ENCODE results near the gene LRRC34.

The LRRC34 gene

DNA sequence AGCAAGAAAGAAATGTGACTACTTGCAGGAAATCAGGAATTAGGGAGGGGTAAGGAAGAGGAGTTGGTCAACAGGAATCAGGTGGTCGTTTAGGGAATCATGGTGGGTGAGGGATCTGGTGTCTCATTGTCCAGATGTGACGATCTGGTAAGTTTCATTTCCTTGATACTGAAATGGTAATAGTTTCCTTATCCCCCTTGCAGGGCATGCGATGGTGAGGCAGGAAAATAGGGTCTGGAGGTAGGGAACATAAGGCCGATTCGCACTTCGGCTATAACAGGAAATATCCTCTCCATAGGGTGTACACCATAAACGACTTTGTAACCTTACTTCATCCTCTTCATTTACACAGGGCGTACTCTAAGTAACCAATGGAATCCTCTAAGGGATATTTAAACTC, 574 bp upstream of the LRRC34 start:
- DNase-seq = no peak

DNA sequence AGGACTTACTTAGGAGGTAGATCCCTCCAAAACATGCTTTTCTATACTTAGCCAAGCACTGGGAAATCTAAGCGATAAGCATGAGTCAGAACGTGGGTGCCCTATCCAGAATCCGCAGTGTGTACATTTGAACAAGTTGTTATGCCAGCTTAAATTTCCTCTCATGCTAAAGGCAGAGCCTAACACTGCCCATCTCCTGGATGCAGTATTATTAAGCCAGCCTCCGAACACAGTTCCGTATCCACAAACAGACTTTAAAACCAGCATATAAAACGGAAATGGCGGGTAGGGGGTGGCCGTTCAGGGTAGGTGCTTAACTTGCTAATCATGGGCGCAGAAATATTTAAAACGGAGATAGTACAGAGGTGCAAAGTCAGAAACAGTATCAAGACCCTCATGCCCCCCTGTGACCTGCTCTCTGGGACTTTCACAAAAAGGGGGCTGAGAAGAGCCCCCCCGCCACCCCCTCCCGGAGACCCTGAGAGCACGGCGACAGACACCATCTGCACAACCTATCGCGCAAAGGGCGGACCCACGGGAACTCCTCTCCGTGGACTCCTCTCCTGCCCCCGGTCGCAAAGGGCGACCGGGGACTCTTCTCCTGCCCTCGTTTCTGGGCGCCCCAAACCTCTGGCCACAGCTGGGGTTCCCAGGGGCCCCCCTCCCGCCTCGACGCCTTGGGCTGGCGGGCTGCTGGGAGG, 923 bp downstream of the LRRC34 start:
- DNase-seq = peak in 1 of 2 donors; percentile 4

DNA sequence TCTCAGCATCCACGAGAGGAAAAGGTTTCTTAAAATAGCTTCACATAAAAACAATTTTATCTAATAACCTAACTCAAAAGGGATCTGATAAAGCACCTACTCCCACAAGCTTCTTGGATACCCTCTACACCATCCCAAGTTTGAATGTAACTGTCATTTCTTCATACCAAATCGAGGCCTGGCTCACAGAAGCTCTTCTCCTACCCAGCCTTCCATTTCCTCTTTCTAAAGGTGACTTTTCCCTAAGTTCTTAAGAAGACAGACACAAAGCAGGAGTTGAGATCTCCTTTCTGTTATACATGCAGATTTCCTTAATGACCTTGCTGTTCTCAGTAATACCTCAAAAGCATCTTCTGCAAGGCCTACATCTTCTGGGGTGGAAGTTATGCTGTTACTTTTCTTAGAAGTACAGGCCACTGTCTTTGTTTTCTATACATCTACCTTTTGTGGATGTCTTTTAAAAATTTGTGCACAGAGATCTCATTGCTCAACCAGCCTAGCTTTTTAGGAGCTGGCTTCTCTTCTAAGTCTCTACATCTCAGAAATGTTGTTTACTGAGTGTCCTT, 3.4 kb downstream of the LRRC34 start:
- DNase-seq = no peak

DNA sequence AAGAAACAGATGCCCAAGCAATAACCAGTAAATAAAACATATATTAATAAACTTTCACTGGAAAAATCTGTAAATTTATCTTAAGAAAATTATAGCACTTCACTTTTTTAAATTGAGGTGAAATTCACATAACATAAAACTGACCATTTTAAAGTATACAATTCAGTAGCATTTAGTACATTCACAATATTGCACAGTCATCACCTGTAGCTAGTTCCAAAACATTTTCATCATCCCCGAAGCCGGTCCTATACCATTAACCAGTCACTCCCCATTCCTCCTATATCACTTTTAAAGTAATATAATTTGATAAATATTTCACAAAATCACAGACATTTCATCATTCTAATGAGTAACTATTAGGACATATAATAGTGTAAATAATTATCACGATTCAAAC, 8.0 kb downstream of the LRRC34 start:
- no peak for DNase-seq

DNA sequence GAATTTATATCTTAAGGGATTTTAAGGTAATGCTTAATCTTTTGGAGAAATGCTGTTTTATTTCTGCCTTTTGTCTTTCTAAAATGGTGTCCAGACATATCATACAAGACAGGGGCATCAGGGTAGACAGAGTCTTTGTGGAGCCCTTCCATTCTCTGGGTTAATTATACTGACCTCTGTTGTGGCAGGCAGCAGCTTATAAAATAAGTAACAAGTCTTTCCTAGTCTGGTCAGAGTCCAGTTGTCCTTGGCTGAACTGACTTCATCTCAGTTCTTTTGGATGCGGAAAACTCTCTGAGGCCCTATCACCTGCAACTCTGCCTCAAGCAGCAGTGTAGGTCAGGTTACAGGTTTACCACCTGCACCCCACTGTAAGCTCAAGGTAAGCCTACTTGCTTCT, 20.3 kb downstream of the LRRC34 start:
- no peak for DNase-seq

- DNase-seq = no peak
Observed at GRCh38 chr3:169790687-169791429, 21.8 kb downstream of the LRRC34 start.

GRCh38 chr3:169790219-169790618, 22.5 kb downstream of the LRRC34 start:
- no peak for DNase-seq

DNA sequence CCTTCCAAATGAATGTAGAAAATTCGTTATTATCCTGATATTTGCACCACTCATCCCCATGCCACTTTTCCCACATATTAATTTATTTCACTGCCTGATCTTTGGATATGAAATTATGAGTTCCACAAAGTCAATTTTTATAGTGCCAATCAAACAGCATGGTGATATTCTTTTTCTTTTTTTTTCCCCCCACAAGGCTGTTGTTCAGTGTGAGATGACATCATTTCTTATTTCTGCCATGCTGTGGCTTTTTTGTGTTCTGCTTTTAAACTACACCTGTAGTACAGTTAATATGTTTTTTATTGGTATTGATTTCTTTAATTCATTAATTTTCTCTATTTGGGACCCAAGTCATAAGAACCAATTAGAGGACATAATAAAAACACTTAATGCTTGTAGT, 24.9 kb downstream of the LRRC34 start:
- DNase-seq = no peak

- no peak for DNase-seq
Observed at GRCh38 chr3:169787120-169787519, 25.6 kb downstream of the LRRC34 start.

DNA sequence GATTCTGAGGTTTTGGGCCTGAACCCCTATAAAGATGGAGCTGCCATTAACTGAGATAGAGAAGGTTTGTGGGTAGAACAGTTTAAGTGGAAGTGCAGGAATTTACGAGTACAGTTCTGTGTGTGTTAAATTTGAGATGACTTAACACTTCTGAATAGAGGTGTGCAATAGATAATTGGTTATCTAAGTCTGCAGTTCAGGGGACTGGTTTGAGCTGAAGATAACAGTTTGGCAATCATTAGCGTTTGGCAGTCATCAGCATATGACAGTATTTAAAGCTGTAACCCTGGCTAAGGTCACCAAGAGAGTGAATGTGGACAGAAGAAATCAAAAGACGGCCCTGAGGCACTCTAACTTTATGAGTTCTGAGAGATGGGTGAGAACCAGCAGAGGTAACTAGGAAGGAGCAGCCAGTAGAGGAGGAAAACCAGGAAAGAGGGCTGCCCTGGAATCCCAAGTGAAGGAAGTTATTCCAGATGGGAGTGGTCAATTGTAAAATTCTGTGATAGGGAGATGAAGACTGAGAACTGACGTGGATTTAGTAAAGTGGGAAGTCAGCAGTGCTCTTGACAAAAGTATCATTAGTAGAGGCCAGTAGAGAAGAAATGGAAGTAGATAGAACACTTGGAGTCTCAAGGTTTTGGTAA, 31.4 kb downstream of the LRRC34 start:
- DNase-seq = no peak

DNA sequence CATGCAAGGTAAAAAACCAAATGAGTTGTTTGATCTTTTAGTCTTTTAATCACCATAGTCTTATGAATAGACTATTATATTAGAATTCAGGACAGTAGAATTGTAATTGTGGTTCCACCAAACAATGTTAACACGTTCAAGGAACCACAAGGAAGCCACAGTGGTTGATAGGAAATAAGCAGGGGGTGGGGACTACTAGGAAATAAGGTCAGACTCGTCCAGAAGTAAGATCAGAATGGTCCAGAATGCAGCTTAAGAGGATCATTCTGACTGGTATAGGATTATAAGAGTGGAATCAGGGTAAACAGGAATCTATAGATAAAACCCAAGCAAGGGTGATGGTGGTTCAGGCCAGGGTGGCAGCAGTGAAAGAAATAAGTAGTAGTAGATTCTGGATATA, 32.0 kb downstream of the LRRC34 start:
- no peak for DNase-seq

GRCh38 chr3:169777822-169778221, 34.9 kb downstream of the LRRC34 start:
- no peak for DNase-seq

GRCh38 chr3:169774186-169774585, 38.5 kb downstream of the LRRC34 start:
- DNase-seq = no peak

- DNase-seq = peak; percentile 90 to 91
Observed at GRCh38 chr3:169772897-169773816, 39.5 kb downstream of the LRRC34 start, which contains the start of gene MYNN. Gene MYNN, plus strand, starts transcription at chr3:169773396. Its CDS starts 900 bp downstream, at chr3:169774296.

- DNase-seq = peak in 1 of 2 donors; percentile 62
Observed at GRCh38 chr3:169772305-169772896, 40.3 kb downstream of the LRRC34 start.

DNA sequence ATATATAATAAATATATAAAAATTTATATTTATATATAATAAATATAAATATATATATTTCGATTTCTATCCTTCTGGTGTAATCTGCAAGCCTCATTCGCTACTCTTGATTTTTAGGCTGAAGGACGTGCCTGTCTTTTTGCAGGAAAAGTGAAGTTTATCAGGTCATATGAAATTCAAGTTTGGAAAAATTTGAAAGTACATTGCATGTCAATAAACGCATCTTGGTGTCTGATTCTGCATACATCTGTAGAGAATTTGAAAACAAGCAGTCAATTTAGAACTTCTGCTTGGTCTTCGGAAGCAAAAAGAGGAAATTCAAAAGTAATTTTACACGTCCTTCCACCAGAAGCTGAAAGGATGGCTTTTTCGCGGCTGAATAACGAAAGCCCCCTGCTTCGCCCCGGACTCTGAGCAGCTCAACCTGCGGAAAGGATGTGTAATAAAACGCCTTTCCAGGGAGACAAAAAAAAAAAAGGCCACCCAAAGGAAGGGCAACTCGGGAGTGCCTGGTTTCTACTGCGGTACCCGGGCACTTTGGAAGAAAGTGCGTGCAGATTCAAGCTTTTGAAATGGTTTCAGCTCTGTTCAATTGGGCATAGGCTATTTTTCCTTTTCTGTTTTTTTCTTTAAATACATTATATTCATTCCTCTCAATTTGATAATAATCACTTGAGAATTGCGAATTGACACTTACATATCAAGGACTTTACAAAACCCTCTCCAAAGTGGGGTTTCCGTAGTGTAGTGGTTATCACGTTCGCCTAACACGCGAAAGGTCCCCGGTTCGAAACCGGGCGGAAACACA, 41.0 kb downstream of the LRRC34 start:
- DNase-seq = peak; percentile 59 to 69

GRCh38 chr3:169769287-169770181, 43.2 kb downstream of the LRRC34 start, which contains the start of gene ACTRT3:
Gene ACTRT3, minus strand, starts transcription at chr3:169769561. Its CDS starts 41 bp downstream, at chr3:169769520.
- DNase-seq = peak; percentile 54 to 63

DNA sequence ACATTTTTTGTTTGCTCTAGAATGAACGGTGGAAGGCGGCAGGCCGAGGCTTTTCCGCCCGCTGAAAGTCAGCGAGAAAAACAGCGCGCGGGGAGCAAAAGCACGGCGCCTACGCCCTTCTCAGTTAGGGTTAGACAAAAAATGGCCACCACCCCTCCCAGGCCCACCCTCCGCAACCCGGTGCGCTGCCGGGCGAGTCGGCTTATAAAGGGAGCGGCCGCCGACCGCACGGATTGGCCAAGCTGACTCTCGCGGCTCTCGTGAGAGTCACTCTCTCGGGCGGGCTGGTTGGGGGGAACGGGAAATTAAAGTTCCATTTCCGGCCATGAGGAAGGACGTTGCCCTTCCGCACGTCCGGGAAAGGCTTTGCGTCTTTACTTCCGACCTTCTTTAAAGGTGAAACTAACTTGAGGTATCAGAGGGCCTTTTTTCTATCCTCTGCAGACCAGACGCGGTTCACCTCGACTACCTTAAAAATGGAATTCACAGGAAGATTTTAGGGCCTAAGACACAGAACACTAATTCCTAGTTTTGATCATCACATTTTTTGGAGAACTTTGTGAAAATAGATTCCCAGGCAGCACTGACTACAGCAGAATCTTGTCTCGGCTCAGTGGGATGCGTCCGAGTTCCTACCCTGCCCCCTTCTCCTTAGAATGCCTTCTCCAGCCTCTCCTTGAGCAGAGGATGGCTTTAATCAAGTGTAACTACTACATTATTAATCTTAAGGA, 47.7 kb downstream of the LRRC34 start, which contains the start of gene TERC:
TSS of gene TERC (minus strand) at position 179 of the 731 bp plus-strand sequence.
- DNase-seq = peak; percentile 91 to 92

DNA sequence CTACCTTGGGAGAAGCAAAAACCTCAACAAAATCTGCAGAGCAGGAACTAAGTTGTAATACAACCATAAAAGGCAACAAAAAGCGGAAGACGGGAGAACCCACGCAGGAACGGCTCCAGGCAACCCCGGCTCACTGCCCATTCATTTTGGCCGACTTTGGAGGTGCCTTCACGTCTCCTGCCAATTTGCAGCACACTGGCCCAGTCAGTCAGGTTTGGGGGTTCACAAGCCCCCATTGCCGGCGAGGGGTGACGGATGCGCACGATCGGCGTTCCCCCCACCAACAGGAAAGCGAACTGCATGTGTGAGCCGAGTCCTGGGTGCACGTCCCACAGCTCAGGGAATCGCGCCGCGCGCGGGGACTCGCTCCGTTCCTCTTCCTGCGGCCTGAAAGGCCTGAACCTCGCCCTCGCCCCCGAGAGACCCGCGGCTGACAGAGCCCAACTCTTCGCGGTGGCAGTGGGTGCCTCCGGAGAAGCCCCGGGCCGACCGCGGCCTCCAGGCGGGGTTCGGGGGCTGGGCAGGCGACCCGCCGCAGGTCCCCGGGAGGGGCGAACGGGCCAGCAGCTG, 48.3 kb downstream of the LRRC34 start:
- DNase-seq = peak; percentile 53 to 68
